Activated T-helper 1 cell treated with anti-CD3 and anti-CD28 coated beads, Interleukin-2, amount 50 U/mL, for 16 hours (primary cell): ENCODE data around the gene RNASET2.
A peak's percentile ranks its signal among the peaks of the same experiment; 100 is the strongest.

Experiments used
- DNase-seq, 2 donors: peaks; one replicate each; pipeline ENCODE4 v3.0.0-alpha.2; 2020; ENCODE audit warnings: low read depth in 1 of 2, low spot score in 1 of 2

The RNASET2 gene, protein sequence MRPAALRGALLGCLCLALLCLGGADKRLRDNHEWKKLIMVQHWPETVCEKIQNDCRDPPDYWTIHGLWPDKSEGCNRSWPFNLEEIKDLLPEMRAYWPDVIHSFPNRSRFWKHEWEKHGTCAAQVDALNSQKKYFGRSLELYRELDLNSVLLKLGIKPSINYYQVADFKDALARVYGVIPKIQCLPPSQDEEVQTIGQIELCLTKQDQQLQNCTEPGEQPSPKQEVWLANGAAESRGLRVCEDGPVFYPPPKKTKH

DNA sequence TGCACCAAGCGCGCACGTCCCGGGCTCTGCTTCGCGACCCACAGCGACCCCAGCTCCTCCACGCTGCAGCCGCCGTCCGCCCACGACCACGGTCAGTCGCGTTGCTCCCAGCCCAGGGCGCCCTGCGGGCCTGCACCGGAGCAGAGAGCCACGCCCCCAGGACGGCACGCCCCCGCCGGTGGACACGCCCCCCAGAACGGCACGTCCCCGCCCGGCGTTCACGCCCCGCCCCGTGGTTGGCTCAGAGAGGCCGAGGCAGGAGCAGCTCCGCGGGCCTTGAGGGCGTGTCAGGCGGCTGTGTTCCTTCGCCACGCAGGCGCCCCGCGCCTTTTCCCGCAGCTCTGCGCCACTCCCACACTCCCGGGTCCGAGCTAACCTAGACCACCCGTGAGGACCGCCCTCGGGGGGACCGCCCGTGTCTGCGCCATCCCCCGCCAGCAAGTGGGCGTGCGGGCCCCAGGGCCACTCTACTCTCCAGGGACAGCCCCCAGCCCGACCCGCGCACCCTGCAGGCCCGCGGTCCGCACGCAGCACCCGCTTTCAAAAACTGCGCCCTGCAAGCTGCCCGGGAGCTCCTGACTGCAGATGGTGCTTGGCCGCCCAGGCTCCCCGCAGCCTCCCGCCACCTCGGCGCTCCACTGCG, at the start of gene RNASET2:
TSS of gene RNASET2 (minus strand) at position 107 of the 643 bp plus-strand sequence. CDS start 368 bp downstream, outside the sequence.
- peak; percentile 98 to 99 for DNase-seq

DNA sequence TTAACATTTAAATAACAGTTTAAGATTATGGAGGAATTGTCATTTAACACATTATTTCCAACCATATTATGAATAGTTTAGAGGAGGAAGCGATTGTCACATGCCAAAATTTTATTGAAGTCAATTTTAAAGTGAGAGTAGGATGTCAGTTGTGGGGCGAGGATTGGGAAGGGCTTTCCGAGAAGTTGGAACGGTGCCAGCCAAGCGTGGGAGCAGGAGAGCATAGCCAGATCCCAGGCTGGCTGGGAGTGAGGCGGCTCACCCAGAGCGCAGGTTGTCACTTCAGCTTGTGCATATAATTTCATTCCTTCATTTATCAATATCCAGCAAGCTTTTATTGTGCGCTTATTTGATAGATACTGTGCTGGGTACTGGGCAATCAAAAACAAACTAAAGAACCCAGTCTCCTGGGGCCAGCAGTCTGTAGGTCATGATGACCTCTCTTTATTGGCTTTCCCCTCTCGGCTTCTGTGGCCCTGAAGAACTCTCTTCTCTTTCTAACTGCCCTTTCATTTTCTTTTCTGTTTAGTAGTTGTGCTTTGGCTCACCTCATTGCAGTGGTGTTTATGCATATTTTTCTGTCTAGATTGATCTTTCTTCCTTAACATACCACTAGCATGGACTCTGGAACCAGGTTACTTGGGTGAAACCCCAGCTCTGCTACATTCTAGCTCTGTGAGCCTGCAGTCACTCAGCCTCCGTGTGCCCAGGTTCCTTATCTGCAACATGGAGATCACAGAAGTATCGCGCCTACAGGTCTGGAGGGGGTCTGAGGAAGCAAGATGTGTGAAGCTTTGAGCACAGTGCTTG, 49.2 kb upstream of the RNASET2 start:
- DNase-seq, result no peak

DNA sequence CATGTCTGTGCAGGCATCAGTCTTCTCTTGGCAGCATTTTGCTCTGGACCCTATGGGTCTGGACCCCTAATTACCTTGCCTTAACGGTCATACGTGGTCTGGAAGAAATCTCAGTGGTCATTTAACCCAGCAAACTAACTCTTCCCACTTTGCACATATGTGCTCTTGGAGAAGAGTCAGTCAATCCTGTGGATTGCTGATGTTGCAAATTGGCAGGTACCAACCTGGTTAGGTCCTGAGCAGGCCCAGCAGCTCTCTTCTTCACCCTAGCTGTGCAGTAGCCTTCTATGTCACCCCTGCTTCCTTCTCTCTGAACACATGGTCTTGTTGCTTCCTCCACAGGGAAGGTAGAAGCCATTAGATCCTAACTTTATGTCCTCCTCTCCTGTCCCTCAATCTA, 44.4 kb upstream of the RNASET2 start:
- no peak for DNase-seq

DNA sequence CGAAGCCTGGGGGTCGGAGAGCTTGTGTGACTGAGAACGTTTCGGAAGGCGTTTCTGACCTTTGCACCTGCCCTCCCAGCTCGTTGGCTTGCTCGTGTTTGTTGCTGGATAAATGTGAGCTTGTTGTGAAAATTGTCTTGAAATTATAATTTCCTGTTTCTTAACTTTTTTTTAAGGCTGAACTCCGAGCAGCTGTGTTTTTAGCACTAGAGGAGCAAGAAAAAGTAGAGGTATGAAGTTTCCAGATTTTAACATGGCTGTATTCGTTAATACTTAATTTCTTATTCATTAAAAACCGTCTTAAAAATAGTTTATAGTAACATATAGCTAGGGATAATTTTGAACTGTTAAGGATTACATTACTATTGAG, 43.5 kb upstream of the RNASET2 start:
- no peak for DNase-seq

DNA sequence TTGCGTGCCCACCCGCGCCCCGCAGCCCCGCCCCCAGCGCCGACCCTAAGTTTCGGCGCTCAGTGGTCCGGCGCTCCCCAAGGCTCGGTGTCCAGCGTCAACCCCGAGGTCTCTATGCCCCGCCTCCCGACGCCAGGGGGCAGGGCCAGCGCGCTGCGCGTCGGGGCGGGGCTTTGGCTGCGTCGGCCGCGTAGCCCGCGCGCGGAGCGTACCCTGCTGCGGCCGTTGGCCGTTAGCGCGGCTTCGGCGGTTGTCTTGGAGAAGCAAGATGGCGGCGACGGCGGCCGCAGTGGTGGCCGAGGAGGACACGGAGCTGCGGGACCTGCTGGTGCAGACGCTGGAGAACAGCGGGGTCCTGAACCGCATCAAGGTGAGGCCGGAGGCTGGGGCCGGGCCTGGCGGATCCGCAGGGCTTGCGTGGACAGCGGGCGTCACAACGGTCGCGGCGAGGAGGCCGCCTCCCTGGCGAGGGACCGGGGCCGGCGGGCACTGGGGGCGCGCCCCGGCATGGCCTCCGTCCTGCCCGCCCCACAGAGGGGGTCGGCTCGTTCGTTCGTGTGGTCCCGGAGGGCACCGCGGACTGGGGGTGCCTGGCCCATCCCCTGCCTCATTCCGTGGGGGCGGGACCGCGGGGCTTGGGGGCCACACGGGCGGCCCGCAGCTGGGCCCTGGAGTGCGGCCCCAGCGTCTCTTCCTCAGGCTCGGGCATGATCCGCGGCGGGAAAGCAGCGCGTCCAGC, 43.0 kb upstream of the RNASET2 start, which contains the start of gene CEP43:
TSS of gene CEP43 (plus strand) at position 253 of the 739 bp plus-strand sequence. CDS start at position 269, 16 bp downstream.
- DNase-seq, result peak; percentile 67 to 87

DNA sequence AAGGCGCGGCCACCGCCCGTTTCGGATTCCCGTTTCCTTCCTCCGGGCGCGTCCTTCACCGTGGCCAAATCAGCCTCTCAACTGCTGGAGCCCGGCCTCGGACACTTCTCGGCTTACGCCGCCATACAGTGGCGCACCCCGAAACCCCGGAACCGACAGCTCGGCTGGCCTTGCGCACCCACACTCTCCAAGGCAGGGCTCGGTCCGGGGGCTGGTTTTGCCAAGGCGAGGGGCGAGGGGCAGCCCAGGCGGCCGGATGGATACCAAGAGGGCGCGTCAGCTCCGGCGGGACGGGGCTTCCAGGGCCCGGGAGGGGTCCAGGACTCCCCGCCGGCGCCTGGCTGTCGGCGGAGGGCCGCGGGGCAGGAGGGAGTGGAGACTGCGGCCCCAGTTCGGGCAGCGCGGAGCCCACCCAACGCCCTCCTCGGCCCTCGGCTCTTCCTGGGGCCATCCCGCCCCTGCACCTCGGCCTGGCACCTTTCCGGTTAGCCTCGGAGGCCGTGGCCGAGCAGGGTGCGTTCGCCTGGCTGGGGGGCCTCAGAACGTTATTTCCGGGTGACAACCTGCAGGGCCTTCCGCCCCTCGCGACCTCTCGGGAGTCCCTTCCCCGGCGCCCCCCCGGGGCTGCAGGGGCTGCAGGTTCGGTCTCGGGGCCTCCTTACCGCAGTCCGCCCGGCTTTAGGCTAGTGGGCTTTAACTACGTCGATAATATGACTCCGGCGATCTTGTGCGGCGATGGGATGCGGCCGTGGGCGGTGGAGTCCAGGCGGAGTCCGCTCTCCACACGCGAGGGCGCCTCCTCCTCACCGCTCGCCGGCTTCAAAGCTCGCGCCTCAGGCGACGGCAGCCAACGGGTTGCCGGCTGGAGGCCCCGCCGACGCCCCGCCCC, 42.1 kb upstream of the RNASET2 start:
- peak in 1 of 2 donors; percentile 9 for DNase-seq

DNA sequence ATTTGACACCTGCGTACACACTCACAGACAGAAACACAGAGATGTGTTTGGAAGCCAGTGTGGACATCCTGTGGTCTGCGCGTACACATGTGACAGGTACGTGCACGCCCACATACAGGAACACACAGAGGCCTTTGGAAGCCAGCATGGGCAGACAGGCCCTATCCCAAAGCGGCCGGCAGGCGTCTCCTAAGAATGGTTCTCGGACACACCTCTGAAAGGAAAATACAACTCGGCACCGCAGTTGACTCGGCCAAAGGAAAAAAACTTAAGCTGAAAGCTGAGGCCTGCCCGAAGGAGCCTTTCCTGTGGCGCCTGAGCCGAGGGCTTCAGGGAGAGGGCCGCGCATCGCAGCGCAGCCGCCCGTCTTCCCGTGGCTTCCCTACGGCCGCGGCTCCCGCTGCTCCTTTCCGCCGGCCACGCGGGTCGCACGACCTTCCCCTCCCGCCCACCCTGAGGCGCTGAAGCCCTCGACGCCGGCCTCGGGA, 41.5 kb upstream of the RNASET2 start:
- peak in 1 of 2 donors; percentile 22 for DNase-seq

DNA sequence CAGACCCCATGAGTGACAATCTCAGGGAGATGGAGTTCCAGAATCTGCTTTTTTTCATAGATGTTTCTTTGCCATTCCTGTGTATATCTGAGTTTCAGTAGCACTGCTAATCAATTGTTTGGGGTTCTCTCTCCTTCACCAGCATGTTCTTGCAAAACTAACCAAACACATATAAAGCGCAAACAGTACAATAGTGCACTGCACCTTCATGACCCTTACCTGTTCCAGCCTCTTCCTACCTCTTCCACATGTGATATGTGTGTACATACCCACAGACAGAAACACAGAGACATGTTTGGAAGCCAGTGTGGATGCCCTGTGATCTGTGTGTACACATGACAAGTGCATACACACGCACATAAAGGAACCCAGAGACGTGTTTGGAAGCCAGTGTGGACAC, 41.0 kb upstream of the RNASET2 start:
- DNase-seq, result no peak

DNA sequence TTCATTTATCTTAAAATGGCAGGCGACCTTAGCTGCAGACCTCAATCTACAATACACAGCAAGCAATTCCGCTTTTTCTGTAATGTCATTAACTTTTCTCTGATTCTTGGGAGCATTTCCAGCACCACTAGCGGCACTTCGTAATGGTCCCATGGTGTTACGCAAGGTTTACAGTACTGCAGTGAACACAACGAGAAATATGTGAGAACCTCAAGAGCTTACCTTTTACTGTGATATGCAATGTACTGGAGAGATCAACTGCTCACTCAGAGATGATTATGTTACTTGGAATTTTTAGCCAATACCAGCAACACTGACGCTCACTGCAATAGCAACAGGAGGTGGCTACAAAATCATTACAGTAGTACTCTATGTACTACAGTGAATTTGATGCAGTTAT, 40.1 kb upstream of the RNASET2 start:
- no peak for DNase-seq

DNA sequence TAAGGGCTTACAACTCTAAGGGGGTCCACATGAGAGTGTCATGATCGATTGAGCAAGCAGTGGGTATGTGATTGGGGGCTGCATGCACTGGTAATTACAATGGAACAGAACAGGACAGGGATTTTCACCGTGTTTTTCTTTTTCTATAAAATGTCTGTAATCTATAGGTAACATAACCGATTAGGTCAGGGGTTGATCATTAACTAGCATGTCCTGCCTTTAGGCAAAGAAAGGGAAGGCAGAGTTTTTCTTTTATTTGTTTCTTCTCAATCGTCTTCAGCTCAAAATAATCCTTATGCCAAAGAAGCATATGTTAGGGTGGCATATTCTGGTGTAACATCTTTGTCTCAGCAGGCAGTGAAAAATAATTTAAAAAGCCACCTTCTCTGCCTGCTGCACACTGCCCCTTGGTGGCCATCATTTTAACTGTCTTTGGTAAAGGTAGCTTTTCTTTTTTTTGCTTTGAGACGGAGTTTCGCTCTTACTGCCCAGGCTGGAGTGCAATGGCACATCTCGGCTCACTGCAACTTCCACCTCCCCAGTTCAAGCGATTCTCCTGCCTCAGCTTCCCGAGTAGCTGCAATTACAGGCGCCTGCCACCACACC, 33.2 kb upstream of the RNASET2 start:
- DNase-seq, result peak in 1 of 2 donors; percentile 19

DNA sequence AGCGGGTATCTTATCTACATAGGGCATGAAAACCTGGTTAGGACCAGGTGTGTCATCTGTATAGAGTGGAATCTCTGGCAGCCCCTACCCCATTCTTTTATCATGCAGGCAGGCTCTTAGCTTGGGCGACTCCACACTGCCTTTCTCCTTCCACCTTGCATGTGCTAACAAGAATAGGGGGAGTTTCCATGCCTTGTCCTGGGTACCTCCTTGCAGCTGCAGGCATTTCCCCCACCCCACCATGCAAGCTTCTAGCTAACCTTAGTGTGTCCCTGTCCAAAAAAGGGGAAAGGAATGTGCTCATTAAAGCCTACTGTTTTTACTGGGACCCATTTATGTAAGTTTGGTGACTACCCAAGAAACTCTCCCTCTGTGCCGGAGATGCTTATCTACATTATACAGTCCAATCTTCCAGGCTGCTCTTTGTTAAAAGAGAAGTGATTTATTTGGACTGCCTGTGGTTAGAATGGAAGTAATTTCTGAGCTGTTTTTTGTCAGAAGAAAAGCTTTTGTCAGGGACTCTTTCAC, 32.4 kb upstream of the RNASET2 start:
- no peak for DNase-seq

DNA sequence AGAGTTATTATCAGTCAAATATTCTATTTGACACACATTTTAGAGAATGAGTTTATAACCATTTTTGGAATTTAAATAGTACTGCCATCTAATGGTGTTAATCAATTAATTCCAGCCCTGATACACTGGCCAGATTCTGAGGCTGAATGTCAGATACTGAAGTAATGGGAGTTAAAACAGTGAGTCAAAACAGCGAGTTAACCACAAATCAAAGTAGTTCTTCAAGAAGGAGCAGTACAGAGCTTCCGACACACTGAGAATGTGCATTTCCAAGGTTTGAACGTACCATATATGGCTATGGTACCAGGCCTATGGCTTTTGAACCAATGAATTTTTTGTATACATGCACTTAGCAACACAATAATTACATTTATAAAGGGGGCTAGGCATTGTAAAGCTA, 31.6 kb upstream of the RNASET2 start:
- DNase-seq, result no peak

DNA sequence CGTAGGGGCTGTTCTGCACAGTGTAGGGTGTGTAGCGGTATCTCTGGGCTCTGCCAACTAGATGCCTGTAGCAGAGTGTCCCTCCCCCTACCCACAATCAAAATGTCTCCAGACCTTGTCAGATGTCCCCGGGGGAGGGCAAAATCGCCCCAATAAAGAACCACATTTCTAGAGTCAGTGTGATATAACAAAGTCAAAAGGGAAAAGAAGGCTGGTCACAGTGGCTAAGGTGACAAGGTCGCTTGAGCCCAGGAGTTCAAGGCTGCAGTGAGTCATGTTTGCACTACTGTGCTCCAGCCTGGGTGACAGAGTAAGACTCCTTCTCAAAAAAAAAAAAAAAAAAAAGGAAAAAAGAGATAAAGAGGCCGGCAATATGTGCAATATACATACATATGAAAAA, 31.1 kb upstream of the RNASET2 start:
- no peak for DNase-seq

DNA sequence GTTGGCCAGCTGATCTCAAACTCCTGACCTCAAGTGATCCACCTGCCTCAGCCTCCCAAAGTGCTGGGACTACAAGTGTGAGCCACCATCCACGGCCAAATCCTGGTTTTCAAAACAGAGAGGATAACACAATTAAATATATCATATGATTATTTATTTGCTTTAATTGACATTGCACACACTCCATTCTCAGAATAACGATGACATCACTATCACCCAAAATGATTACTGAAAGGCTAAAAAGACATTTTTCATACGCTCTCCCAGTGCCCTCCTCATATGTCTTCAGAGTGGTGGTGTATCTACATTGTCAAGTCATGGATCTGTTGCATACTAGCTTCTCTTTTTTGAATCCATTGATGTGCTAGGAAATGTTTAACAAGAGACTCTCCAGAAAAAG, 24.4 kb upstream of the RNASET2 start:
- no peak for DNase-seq

DNA sequence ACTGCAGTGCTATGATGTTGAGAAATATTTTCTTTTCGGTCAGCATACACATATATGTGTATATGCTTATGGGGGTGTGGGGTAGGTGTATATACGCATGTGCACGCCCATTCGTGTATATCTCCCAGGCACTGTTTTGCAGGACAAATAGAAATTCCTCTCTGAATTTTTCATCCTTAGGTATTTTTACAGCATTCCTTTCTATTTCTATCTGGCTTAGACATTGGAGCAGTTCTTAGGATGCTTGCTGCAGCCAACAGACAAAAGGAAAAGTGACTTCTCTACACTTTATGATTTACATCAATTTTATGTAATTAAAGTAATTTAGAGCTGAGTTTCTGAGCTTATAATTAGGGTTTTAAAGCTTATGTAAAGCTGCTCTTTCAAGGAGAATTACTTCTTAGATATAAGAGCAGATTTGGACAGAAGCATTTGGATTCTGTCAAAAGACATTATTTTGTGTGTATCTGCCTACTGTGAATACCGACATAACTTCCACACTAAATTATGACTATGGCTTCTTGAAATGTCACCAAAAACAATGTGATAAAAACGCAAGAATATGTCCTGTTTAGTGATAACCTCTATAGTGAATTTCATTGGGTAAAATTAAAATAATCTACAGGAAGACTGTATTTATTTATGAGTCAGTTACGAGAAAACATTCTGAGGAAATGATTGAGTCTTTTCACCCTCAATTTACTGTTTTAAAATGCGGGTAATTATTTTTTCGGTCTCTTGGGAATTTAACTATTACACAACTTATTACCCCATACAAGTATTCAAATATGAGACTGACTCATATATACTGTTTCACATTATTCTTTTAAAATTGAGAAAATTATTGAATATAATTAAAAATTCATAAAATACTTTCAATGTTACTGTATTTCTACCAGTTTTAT, 21.5 kb upstream of the RNASET2 start:
- no peak for DNase-seq

DNA sequence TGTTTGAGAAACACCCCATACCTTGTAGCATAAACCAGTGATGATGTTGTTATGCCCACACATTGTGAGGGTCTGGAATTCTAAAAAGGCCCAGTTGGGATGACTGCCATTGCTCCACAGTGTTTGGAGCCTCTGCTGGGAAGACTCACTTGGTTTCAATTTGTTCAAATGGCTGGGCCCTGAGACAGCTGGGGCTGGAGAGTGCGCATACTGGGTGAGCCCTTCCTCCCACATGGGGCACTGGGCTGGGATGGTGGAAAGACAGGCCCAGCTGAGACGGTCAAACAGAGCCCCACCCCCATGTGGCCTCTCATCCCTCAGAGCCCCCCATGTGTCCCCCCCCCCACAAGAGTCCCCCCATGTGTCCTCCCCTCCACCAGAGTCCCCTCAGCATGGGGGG, 20.3 kb upstream of the RNASET2 start:
- no peak for DNase-seq

DNA sequence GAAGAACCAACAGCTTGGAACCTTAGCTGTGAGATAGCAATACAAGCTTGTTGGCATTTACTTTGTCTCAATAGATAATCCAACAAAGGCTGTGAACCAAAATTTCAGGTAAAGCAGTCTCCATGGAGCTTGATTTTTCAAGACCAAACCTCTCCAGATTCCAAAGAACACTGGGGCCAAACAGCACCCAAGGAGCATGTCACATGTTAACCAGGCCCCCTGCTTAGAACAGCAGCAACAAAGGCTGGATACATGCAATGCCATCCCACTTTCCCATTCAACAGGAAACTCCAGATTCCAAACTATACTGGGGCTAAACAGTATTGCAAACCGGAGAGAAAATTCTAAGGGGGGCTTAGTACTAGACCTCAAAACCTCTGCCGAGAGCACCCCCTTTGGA, 15.8 kb upstream of the RNASET2 start:
- DNase-seq, result no peak

DNA sequence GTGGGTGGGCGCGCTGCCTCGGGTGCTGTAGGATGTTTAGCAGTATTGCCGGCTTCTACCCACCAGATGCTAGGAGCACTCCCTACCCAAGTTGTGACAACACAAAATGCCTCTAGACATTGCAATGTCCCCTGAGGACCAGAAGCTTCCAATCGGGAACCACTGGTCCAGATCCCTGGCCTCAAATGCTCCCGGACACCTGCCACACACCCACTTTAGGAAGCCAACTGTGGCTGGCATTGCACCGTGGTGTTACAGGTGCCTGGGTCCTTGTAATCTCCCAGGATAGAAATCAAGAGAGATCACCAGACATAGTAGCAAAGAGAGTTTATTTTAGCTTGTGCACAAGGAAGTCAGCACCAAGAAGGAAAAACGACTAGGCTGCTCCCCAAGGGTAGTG, 14.9 kb upstream of the RNASET2 start:
- DNase-seq, result no peak

DNA sequence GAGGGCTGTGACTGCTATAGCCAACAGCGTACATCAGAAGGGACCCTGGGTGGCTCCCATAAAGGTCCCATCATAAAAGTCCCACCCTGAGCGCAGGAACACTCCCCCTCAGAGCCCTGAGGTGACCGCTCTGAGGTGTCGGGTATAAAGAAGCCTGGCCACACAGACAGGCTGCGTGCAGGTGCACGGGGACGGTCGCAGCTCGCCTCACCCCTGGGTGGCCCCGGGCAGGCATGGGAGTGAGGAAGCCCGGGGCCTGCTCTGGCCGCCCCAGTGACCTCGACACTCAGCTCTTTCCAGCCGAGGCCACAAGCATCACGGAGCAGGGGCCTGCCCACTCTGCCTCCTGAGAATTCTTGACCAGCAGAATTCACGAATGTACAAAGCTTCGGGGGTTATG, 14.4 kb upstream of the RNASET2 start:
- no peak for DNase-seq
